Esophagus muscularis mucosa (tissue), 4 donors: ENCODE measurements around the gene PEX14. TPM values are rescaled to one million over a fixed set of nuclear protein-coding genes. Genes with fewer than 3 reads are reported as not detected.
"Not testable (repeated sequence)": the region's sequence is repeated elsewhere in the genome, so short reads cannot be mapped to it uniquely, and the experiment has no call there.

Experiments
- DNase-seq: peaks from one replicate; pipeline ENCODE4 v3.0.0-alpha.2; 2017; ENCODE audit errors: extremely low spot score
- H3K27ac ChIP-seq, 4 donors: fragments of 200-600 bp; sonication (generic); replicated peaks in 1 of 4; 1 replicate in 3 of 4; 2 replicates in 1 of 4; pipeline ENCODE4 v1.5.1; 2016 to 2019; ENCODE audit warnings: mild to moderate bottlenecking in 1 of 4
- H3K27me3 ChIP-seq, 4 donors: fragments of 200-600 bp; sonication (generic); one replicate each; pipeline versions ENCODE4 v1.5.1 to v1.6.0; 2016 to 2019
- H3K36me3 ChIP-seq, 4 donors: fragments of 200-600 bp; sonication (generic); one replicate each; pipeline ENCODE4 v1.5.1; 2016 to 2019
- H3K4me1 ChIP-seq, 4 donors: fragments of 200-600 bp; sonication (generic); one replicate each; pipeline ENCODE4 v1.5.1; 2016 to 2019
- H3K4me3 ChIP-seq, 4 donors: fragments of 200-600 bp; sonication (generic); 1 replicate in 2 of 4; 2 replicates in 2 of 4; pipeline ENCODE4 v1.5.1; 2016 to 2019; ENCODE audit warnings: mild to moderate bottlenecking in 4 of 4, moderate library complexity in 1 of 4
- H3K9me3 ChIP-seq, 4 donors: fragments of 200-600 bp; sonication (generic); 1 replicate in 3 of 4; 2 replicates in 1 of 4; pipeline ENCODE4 v1.5.1; 2016 to 2019
- EP300 ChIP-seq: sonication (generic); formaldehyde crosslinking; IDR thresholded peaks from one replicate; pipeline ENCODE4 v1.6.1; 2017; ENCODE audit warnings: antibody characterized with exemption
- POLR2A ChIP-seq: fragments of 450-650 bp; IDR thresholded peaks from one replicate; pipeline ENCODE4 v1.6.1; 2017; ENCODE audit warnings: antibody characterized with exemption, moderate library complexity, mild to moderate bottlenecking, low read depth
- POLR2AphosphoS5 ChIP-seq, 2 donors: sonication (generic); formaldehyde crosslinking; IDR thresholded peaks; one replicate each; pipeline ENCODE4 v1.6.1; 2017; ENCODE audit warnings: antibody characterized with exemption in 2 of 2
- WGBS: methylation state at CpG from one replicate; pipeline ENCODE4 v1.1.5; 2018; 5-methylcytosine and 5-hydroxymethylcytosine counted together
- intact Hi-C: fragments of 100-400 bp; cut with DNase I; formaldehyde crosslinking; loops from one replicate; pipeline ENCODE4 v1.15.1; 2023
- total RNA-seq, 4 donors: library from RNA; depleted of rRNA; stranded (reverse); fragments of >200 nt; gene quantifications; one replicate each; pipeline versions ENCODE4 v1.1.0 to v1.2.1, GENCODE V29; 2016
- TF ChIP-seq, protein P1 (sequence below), 3 experiments: fragments of 200-600 bp in 2 of 3; fragments of 450-650 bp in 1 of 3; sonication (generic) in 2 of 3; IDR thresholded peaks; one replicate each; pipeline ENCODE4 v1.5.1; 2017 to 2019; ENCODE audit warnings: antibody characterized with exemption in 3 of 3, mild to moderate bottlenecking in 2 of 3, moderate library complexity in 1 of 3

PEX14 gene
- total RNA-seq, 4 donors from 2014 or later, result 16.2 to 24.2 (median 20.1) TPM

DNA sequence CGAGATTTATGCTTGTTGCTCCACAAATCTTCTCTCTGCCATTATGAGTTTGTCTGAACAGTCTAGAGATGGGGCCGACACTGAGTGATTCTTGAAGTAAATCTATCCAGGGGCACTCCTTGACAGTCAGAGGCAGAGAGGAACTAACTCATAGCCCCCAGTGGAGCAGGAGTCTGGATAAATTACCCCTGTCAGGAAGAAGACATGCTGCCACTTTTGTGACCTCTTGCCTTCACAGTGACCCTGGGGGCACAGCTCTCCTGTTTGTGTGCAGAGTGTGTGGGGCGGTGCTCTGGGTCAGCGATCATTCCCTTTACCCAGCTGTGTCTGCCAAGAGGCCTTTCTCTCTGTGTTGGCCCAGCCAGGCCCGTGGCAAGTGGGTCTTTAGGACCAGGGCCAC is 29.5 kb downstream of the PEX14 start:
- 71% methylated on average over 5 of the region's 5 CpGs for WGBS
- no peak for TF ChIP-seq POLR2AphosphoS5 (IDR thresholded peaks at IDR 0.05)
- no peak for TF ChIP-seq EP300
- no peak for TF ChIP-seq POLR2A
- TF ChIP-seq, protein P1, sequence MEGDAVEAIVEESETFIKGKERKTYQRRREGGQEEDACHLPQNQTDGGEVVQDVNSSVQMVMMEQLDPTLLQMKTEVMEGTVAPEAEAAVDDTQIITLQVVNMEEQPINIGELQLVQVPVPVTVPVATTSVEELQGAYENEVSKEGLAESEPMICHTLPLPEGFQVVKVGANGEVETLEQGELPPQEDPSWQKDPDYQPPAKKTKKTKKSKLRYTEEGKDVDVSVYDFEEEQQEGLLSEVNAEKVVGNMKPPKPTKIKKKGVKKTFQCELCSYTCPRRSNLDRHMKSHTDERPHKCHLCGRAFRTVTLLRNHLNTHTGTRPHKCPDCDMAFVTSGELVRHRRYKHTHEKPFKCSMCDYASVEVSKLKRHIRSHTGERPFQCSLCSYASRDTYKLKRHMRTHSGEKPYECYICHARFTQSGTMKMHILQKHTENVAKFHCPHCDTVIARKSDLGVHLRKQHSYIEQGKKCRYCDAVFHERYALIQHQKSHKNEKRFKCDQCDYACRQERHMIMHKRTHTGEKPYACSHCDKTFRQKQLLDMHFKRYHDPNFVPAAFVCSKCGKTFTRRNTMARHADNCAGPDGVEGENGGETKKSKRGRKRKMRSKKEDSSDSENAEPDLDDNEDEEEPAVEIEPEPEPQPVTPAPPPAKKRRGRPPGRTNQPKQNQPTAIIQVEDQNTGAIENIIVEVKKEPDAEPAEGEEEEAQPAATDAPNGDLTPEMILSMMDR (IDR thresholded peaks at IDR 0.05), result no peak

DNA sequence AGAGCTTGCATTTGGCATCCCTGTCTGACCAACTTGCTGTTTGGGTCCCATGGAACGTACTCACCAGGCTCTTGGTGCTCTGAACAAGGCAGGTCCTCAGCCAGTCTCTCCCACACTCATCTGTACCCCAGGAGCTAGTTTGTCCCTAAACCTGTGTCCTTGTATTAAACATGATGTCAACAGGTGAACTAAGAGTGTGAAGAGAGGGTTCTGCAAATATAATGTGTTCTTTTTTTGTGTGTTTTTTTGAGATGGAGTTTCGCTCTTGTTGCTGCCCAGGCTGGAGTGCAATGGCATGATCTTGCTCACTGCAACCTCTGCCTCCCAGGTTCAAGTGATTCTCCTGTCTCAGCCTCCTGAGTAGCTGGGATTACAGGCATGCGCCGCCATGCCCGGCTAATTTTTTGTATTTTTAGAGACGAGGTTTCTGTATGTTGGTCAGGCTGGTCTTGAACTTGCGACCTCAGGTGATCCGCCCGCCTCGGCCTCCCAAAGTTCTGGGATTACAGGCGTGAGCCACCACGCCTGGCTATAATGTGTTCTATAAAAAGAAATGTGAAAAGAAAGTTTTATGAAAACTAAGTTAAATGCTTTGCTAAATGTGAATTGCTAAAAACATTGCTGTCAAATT is 31.4 kb downstream of the PEX14 start:
- H3K27ac ChIP-seq, H3K9me3 ChIP-seq, H3K36me3 ChIP-seq, DNase-seq, H3K4me3 ChIP-seq, intact Hi-C loops, H3K27me3 ChIP-seq: not testable (repeated sequence)
- 96% methylated on average over 12 of the region's 12 CpGs for WGBS
- H3K4me1 ChIP-seq, result peaks cover 15 to 34% (median 26%) of the 10 kb centered on the region in 4 donors

More for the DNA sequence above, 29.5 kb downstream of the PEX14 start:
- intact Hi-C loops, result no loop called here
- Histone ChIP-seq H3K9me3 (no peaks in the 10 kb centered on the region), H3K36me3 (no peaks in the 10 kb centered on the region), H3K4me3 (no peak overlapping the region), H3K27ac (no peak overlapping the region), H3K27me3 (no peaks in the 10 kb centered on the region), H3K4me1 (peaks cover 0 to 19% (median 10%) of the 10 kb centered on the region in 4 donors)
- no peak for DNase-seq

DNA sequence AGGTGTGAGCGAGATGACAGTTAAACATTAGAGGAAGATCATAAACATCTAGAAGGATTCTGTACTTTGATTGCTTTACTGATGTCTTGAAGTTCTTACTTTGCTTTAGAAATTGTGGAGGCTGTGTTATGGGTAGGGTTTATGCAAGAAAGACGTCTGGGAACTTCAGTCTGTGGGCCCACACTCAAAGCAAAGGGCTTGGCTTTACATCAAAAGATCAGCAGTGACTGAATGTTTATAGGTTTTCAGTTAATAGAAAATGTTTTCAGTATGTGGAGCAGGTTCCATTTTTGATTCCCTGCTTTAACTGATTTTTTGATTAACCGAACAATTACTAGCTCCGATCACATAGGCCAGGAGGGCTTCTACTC is 31.9 kb downstream of the PEX14 start:
- no peaks in the 10 kb centered on the region for H3K36me3 ChIP-seq
- TF ChIP-seq POLR2AphosphoS5 (IDR thresholded peaks at IDR 0.05), result no peak
- TF ChIP-seq, protein P1 (IDR thresholded peaks at IDR 0.05), result no peak
- TF ChIP-seq EP300, result no peak
- no peak for TF ChIP-seq POLR2A
- peaks cover 20 to 39% (median 30%) of the 10 kb centered on the region in 4 donors for H3K4me1 ChIP-seq
- no peak overlapping the region for H3K4me3 ChIP-seq
- H3K27ac ChIP-seq, result no peak overlapping the region
- intact Hi-C loops, result no loop called here
- 68% methylated on average over 4 of the region's 4 CpGs for WGBS
- H3K27me3 ChIP-seq, result no peaks in the 10 kb centered on the region
- DNase-seq, result no peak
- H3K9me3 ChIP-seq, result no peaks in the 10 kb centered on the region

DNA sequence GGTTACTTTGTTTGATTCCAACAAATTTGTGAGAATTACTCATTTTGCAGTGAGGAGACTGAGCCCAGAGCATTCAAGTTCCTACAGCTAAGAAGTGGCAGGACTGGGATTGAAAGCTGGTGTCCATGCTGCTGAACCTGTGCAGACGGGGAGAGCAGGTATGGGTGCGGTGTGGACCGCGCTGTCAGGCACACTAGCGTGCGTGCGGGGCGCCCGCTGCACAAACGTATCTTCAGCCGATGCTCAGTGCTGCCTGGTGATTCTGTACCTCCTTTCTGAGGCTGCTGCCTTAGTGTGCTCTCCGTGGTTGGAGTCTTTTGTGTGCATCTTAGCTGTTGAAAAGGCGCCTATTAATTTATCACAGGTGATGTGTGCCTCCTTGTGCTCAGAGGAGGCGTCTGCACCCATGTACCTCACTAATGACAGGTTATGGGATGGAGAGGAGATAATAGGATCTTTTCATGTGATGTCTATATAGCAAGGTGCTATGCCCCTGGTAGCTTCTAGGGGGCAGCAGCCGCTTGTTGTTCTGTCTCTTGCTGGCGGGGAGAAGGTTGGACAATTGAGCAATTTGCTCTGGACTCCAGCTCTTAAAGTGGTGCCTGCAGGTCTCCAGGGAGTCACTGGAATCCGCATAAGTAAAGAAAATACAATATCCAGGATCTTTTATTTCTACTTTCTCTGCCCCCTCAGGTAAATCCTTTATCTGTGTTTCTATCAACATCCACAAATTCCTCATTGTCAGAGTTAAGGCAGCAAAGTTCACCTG is 32.5 kb downstream of the PEX14 start:
- no peak for DNase-seq
- Histone ChIP-seq H3K27ac (no peak overlapping the region), H3K36me3 (no peaks in the 10 kb centered on the region), H3K4me1 (peaks cover 21 to 45% (median 34%) of the 10 kb centered on the region in 4 donors), H3K9me3 (no peaks in the 10 kb centered on the region), H3K27me3 (no peaks in the 10 kb centered on the region), H3K4me3 (no peak overlapping the region)
- intact Hi-C loops, result no loop called here
- 64% methylated on average over 15 of the region's 17 CpGs for WGBS
- TF ChIP-seq, protein P1 (IDR thresholded peaks at IDR 0.05), result peak; percentile 74 to 91 (median 83)
- no peak for TF ChIP-seq POLR2A

DNA sequence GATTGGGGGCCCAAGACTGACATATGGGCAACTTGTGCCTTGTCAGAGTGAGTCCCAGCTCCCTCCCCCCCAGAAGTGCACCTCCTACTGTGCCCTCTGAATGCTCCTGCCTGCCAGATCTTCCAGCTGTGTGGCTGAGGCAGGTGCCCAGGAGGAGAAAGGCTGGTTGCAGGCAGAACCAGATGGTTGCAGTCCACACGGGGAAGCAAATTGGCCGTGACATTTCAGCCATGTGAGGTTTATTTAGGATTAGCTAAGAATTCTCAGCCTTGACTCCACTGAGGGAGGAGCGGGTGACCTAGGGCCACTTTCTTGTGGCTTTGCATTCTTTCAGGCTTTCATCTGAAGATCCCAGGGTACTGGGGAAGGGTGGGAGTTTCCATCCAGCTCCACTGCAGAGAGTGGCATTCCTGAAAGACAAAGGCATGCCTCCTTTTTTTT is 33.8 kb downstream of the PEX14 start:
- H3K36me3 ChIP-seq, result no peaks in the 10 kb centered on the region
- TF ChIP-seq POLR2AphosphoS5 (IDR thresholded peaks at IDR 0.05) (no peak), POLR2A (no peak), EP300 (no peak)
- TF ChIP-seq, protein P1 (IDR thresholded peaks at IDR 0.05), result no peak
- no peak for DNase-seq
- no peak overlapping the region for H3K27ac ChIP-seq
- no peaks in the 10 kb centered on the region for H3K9me3 ChIP-seq
- H3K27me3 ChIP-seq, result no peaks in the 10 kb centered on the region
- peaks cover 21 to 55% (median 41%) of the 10 kb centered on the region in 4 donors for H3K4me1 ChIP-seq
- 69% methylated on average over 3 of the region's 3 CpGs for WGBS
- intact Hi-C loops, result no loop called here
- H3K4me3 ChIP-seq, result no peak overlapping the region
